BJ (cell line): ENCODE results near the gene SPG21. TPM values are rescaled to one million over a fixed set of nuclear protein-coding genes. Genes with fewer than 3 reads are reported as not detected.

Experiments used
- CTCF ChIA-PET: fragments of 350-600 bp; formaldehyde crosslinking; extraction: SDS; loops from one replicate; lab custom pipeline; 2021; ENCODE audit warnings: antibody characterized with exemption, inconsistent platforms; lab: Yijun Ruan, JAX
- POLR2A ChIA-PET: fragments of 300-600 bp; sonication (Branson Sonifier 250); formaldehyde crosslinking; extraction: SDS; loops from one replicate; lab custom pipeline; 2021; ENCODE audit warnings: antibody characterized with exemption; lab: Charles Lee
- DNase-seq: peaks from one replicate; pipeline ENCODE4 v3.0.0-alpha.2; 2011; ENCODE audit warnings: low read depth
- H3K27me3 ChIP-seq: 2 replicates; pipeline ENCODE4 v1.6.0; 2011; ENCODE audit warnings: low read length; ENCODE audit not compliant: control insufficient read depth, insufficient read depth
- H3K36me3 ChIP-seq: 2 replicates; pipeline ENCODE4 v1.5.1; 2011; ENCODE audit warnings: low read length; ENCODE audit not compliant: control insufficient read depth, insufficient read depth
- H3K4me3 ChIP-seq: 2 replicates; pipeline ENCODE4 v1.5.1; 2011; ENCODE audit warnings: low read depth, mild to moderate bottlenecking, control low read depth, low read length
- polyA plus RNA-seq: library from polyadenylated mRNA; depleted of rRNA; stranded (reverse); fragments of >200 nt; gene quantifications from 2 replicates; pipeline ENCODE4 v1.2.3, GENCODE V29; 2011
- TF ChIP-seq, protein P1 (sequence below): IDR thresholded peaks from 2 replicates; pipeline ENCODE4 v1.5.1; 2011; ENCODE audit warnings: low read depth, mild to moderate bottlenecking, control low read depth, inconsistent platforms, low read length, moderate library complexity; ENCODE audit not compliant: insufficient read depth

SPG21 gene
- polyA plus RNA-seq, 1 experiment: 54.7 TPM

DNA sequence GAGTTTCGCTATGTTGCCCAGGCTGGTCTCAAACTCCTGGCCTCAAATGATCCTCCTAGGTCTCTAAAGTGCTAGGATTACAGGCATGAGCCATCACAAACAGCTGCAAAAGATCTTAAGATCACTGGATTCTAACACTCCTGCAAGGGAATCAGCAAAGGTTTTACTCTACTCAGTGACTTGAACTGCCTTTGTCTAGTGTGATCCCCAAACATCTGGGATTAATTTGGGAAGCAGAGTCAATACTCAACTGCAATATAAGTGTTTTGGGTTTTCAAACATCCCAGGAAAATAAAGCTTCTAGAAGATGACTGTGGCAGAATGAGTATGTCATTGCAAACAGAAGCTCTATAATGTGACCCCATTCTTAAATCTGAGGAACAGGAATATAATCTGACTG is 7.2 kb downstream of the SPG21 start:
- TF ChIP-seq, protein P1, sequence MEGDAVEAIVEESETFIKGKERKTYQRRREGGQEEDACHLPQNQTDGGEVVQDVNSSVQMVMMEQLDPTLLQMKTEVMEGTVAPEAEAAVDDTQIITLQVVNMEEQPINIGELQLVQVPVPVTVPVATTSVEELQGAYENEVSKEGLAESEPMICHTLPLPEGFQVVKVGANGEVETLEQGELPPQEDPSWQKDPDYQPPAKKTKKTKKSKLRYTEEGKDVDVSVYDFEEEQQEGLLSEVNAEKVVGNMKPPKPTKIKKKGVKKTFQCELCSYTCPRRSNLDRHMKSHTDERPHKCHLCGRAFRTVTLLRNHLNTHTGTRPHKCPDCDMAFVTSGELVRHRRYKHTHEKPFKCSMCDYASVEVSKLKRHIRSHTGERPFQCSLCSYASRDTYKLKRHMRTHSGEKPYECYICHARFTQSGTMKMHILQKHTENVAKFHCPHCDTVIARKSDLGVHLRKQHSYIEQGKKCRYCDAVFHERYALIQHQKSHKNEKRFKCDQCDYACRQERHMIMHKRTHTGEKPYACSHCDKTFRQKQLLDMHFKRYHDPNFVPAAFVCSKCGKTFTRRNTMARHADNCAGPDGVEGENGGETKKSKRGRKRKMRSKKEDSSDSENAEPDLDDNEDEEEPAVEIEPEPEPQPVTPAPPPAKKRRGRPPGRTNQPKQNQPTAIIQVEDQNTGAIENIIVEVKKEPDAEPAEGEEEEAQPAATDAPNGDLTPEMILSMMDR: no peak
- no peaks in the 10 kb centered on the region for H3K27me3 ChIP-seq
- peaks cover 5% of the 10 kb centered on the region for H3K36me3 ChIP-seq
- no peak for DNase-seq
- no peak overlapping the region for H3K4me3 ChIP-seq
- POLR2A ChIA-PET: no interaction called here
- CTCF ChIA-PET: no interaction called here

DNA sequence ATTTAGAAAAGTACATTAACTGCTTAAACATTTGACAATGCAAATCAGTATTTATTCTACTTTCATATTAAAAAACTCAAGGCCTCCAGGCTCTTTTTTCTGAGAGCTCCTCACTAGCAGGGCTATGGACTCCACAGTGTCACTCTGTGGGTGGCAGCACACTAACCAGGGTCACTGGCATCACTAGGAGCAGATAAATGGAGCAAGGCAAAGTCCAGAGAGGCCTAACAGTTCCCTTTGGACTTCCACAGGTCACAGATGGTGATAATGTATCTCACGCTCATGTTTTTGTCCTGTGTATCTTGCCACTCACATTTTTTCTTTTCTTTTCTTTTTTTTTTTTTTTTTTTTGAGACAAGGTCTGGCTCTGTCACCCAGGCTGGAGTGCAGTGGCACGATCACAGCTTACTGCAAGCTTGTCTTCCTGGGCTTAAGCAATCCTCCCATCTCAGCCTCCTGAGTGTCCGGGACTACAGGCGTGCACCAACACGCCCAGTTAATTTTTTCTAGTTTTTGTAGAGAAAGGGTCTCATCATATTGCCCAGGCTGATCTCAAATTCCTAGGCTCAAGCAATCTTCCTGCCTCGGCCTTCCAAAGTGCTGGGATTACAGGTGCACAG is 7.8 kb downstream of the SPG21 start:
- peaks cover 5% of the 10 kb centered on the region for H3K36me3 ChIP-seq
- CTCF ChIA-PET: interaction anchor here (0.7 kb wide), 1 partner anchor 854 kb away, joined by 3 read pairs; no protein-coding TSS in a partner anchor
- no peak overlapping the region for H3K4me3 ChIP-seq
- DNase-seq: no peak
- no peaks in the 10 kb centered on the region for H3K27me3 ChIP-seq
- TF ChIP-seq, protein P1: no peak
- POLR2A ChIA-PET: no interaction called here

DNA sequence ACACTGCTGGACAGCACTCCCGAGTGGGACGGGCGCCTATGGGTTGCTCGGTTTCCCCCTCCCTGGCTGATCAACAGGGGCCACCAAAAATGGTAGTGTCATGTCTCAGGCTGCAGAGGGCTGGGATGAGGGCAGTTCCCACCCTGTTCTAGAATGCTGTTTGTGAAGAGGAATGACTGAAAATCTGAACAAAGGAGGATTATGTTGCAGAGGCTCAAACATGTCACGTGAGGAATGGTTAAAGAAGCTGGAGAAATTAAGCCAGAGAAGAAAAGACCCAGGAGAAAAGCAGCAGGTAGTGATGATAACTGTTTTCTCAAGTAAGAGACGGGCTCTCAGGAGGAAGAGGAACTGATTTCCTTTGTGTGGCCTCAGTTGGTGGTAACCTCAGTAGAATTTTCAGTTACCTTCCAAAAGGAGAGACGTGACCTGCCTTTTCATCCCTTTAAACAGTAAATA is 10.4 kb downstream of the SPG21 start:
- DNase-seq: no peak
- POLR2A ChIA-PET: interaction anchor here (0.7 kb wide), 1 partner anchor 9 kb away, joined by 3 read pairs; no protein-coding TSS in a partner anchor

GRCh38 chr15:64975390-64975789 is 14.3 kb downstream of the SPG21 start:
- CTCF ChIA-PET: no interaction called here
- DNase-seq: peak; percentile 58

More for the DNA sequence above, 10.4 kb downstream of the SPG21 start:
- CTCF ChIA-PET: interaction anchor here (1.7 kb wide), 1 partner anchor 10 kb away, joined by 4 read pairs; no protein-coding TSS in a partner anchor
- H3K27me3 ChIP-seq: no peaks in the 10 kb centered on the region
- no peak overlapping the region for H3K4me3 ChIP-seq
- peaks cover 5% of the 10 kb centered on the region for H3K36me3 ChIP-seq
- TF ChIP-seq, protein P1: no peak

DNA sequence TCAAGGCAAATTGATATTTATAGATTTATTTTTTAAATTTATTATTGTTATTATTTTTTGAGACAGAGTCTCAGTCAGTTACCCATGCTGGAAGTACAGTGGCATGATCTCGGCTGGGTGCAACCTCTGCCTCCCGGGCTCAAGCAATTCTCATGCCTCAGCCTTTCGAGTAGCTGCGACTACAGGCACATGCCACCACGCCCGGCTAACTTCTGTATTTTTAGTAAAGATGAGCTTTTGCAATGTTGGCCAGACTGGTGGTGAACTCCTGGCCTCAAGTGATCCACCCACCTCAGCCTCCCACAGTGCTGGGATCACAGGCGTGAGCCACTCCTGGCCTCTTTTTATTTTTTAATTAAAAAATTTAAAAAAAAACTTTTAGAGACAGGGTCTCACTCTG is 19.0 kb downstream of the SPG21 start:
- H3K27me3 ChIP-seq: no peaks in the 10 kb centered on the region
- DNase-seq: no peak
- peaks cover 13% of the 10 kb centered on the region for H3K36me3 ChIP-seq
- POLR2A ChIA-PET: no interaction called here
- TF ChIP-seq, protein P1: no peak
- H3K4me3 ChIP-seq: no peak overlapping the region
- CTCF ChIA-PET: interaction anchor here (1.3 kb wide), 1 partner anchor 162 kb away, joined by 3 read pairs; no protein-coding TSS in a partner anchor

More at GRCh38 chr15:64975390-64975789, 14.3 kb downstream of the SPG21 start:
- no peak overlapping the region for H3K4me3 ChIP-seq
- TF ChIP-seq, protein P1: no peak
- peaks cover 16% of the 10 kb centered on the region for H3K36me3 ChIP-seq
- H3K27me3 ChIP-seq: no peaks in the 10 kb centered on the region
- POLR2A ChIA-PET: interaction anchor here (0.6 kb wide), 1 partner anchor 11 kb away, joined by 6 read pairs; no protein-coding TSS in a partner anchor
